Activated naive CD8-positive, alpha-beta T cell (primary cell): ENCODE results near the gene TMEM161A.

Experiments
- H3K27ac Mint-ChIP-seq: one replicate; pipeline ENCODE4 v1.8.0; 2021; ENCODE audit warnings: mixed read lengths
- H3K27me3 Mint-ChIP-seq: one replicate; pipeline ENCODE4 v1.8.0; 2021; ENCODE audit warnings: mixed read lengths
- H3K36me3 Mint-ChIP-seq: one replicate; pipeline ENCODE4 v1.8.0; 2021; ENCODE audit warnings: mixed read lengths
- H3K4me1 Mint-ChIP-seq: one replicate; pipeline ENCODE4 v1.8.0; 2021; ENCODE audit warnings: low read depth, mixed read lengths
- H3K4me3 Mint-ChIP-seq: one replicate; pipeline ENCODE4 v1.8.0; 2021; ENCODE audit warnings: mild to moderate bottlenecking, mixed read lengths
- H3K9me3 Mint-ChIP-seq: one replicate; pipeline ENCODE4 v1.8.0; 2021; ENCODE audit warnings: low read depth, mixed read lengths

TMEM161A gene

GRCh38 chr19:19074196-19074882, 63.9 kb downstream of the TMEM161A start:
- H3K36me3 Mint-ChIP-seq: peaks cover 2% of the 10 kb centered on the region
- no peak overlapping the region for H3K27ac Mint-ChIP-seq
- no peaks in the 10 kb centered on the region for H3K9me3 Mint-ChIP-seq
- H3K27me3 Mint-ChIP-seq: no peaks in the 10 kb centered on the region
- H3K4me3 Mint-ChIP-seq: no peak overlapping the region
- H3K4me1 Mint-ChIP-seq: peaks cover 18% of the 10 kb centered on the region

GRCh38 chr19:19071897-19072296, 66.4 kb downstream of the TMEM161A start:
- Mint-ChIP-seq H3K36me3 (no peaks in the 10 kb centered on the region), H3K9me3 (no peaks in the 10 kb centered on the region), H3K4me1 (peaks cover 30% of the 10 kb centered on the region), H3K27ac (no peak overlapping the region), H3K4me3 (no peak overlapping the region), H3K27me3 (no peaks in the 10 kb centered on the region)
